NB4 (cell line): ENCODE results near the gene FHIT.

Source experiments
- DNase-seq: peaks from one replicate; pipeline ENCODE4 v3.0.0; 2010; ENCODE audit warnings: low read depth
- H3K4me3 ChIP-seq: one replicate; pipeline ENCODE4 v1.5.1; 2011; ENCODE audit warnings: mild to moderate bottlenecking, low read depth, low read length, moderate library complexity
- CTCF ChIP-seq: IDR thresholded peaks from one replicate; pipeline ENCODE4 v1.5.1; 2012; ENCODE audit warnings: low read depth, low read length
- MAX ChIP-seq: IDR thresholded peaks from 2 replicates; pipeline ENCODE4 v1.6.1; 2011; ENCODE audit warnings: low read depth, low read length
- MYC ChIP-seq: IDR thresholded peaks from 2 replicates; pipeline ENCODE4 v1.6.1; 2011; ENCODE audit warnings: low read depth, low read length
- POLR2A ChIP-seq: IDR thresholded peaks from 2 replicates; pipeline ENCODE4 v1.6.1; 2011; ENCODE audit warnings: mild to moderate bottlenecking; ENCODE audit not compliant: insufficient read length; ENCODE audit errors: extremely low read depth

Gene FHIT

GRCh38 chr3:60953351-60953750 is 297.9 kb downstream of the FHIT start:
- no peak for TF ChIP-seq CTCF
- no peak for TF ChIP-seq MYC
- no peak for TF ChIP-seq MAX
- TF ChIP-seq POLR2A = no peak
- no peak for DNase-seq
- H3K4me3 ChIP-seq = no peak overlapping the region

- H3K4me3 ChIP-seq = no peak overlapping the region
- TF ChIP-seq POLR2A = no peak
- DNase-seq = no peak
These were observed 299.2 kb downstream of the FHIT start for GRCh38 chr3:60952055-60952454.

- no peak overlapping the region for H3K4me3 ChIP-seq
- DNase-seq = no peak
- no peak for TF ChIP-seq CTCF
- no peak for TF ChIP-seq MAX
- TF ChIP-seq POLR2A = no peak
- no peak for TF ChIP-seq MYC
These were observed 302.1 kb downstream of the FHIT start for GRCh38 chr3:60949146-60949545.

GRCh38 chr3:60948488-60948887 is 302.8 kb downstream of the FHIT start:
- DNase-seq = peak; percentile 3
- no peak for TF ChIP-seq MAX
- TF ChIP-seq POLR2A = no peak
- no peak for TF ChIP-seq CTCF
- TF ChIP-seq MYC = no peak
- no peak overlapping the region for H3K4me3 ChIP-seq

GRCh38 chr3:60935709-60936108 is 315.5 kb downstream of the FHIT start:
- no peak for TF ChIP-seq MAX
- no peak for TF ChIP-seq CTCF
- no peak for TF ChIP-seq MYC
- TF ChIP-seq POLR2A = no peak
- peak; percentile 18 for DNase-seq
- H3K4me3 ChIP-seq = no peak overlapping the region

- TF ChIP-seq MAX = no peak
- no peak for TF ChIP-seq MYC
- TF ChIP-seq CTCF = no peak
- no peak for TF ChIP-seq POLR2A
- H3K4me3 ChIP-seq = no peak overlapping the region
- DNase-seq = no peak
These were observed 317.4 kb downstream of the FHIT start for GRCh38 chr3:60933824-60934223.
